GM19438 (cell line): ENCODE data around the gene PAIP2B.
A peak's percentile ranks its signal among the peaks of the same experiment; 100 is the strongest.
"Not testable (repeated sequence)": the region's sequence is repeated elsewhere in the genome, so short reads cannot be mapped to it uniquely, and the experiment has no call there.

Experiments used
- ATAC-seq: cut with Tn5 transposase; IDR thresholded peaks from one replicate; pipeline ENCODE4 v1.9.1; 2021; ENCODE audit warnings: low read depth; ENCODE audit not compliant: unreplicated experiment

PAIP2B gene, protein sequence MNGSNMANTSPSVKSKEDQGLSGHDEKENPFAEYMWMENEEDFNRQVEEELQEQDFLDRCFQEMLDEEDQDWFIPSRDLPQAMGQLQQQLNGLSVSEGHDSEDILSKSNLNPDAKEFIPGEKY

DNA sequence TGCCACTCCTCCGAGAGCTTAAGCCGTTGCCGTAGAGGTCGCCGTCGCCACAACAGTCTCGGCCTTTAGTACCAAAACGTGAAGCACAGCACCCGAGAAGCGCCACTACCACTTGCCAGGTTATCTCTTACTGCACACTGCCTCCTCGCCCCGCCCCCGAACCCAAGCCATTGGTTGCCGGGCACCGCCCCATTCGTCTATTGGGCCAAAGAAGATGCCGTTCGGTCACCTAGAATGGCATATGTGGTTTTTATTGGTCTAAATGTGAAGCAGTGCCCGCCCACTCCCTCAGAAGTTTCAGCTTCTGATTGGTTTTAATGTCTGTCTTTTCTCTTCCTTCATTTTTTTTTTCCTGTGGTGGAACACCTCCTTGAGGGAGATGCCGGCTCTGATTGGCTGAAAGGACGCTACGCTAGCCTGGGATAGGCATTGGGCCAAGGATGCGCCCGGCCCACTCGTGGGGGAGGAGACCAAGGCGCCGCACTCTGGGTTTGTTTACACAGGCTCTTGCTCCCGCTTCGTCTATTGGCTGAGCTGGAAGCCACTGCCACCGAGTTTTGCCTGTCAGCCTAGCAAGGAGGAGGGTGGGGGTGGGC lies at the start of gene PAIP2B:
Gene PAIP2B (minus strand): TSS at position 139 of the 596 bp plus-strand sequence. CDS start 24,514 bp downstream, outside the sequence.
- ATAC-seq = peak; percentile 93

DNA sequence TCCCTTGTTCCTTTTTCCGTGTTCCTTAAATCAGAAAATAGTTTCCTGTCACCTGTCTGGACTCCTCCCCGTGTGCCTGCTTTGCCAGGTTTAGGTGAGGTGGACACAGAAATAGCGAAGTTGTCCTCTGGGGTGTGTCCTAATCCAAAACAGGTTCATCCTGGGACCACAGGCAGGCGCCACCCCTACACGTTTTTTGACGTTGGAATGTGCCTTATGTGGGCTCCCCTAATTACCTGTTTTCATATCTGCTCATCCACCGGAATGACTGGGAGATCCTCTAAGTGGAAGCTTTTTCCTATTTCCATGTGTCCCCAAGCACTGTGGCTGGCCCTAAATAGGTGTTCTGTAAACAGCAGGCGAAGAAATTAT lies 49.0 kb upstream of the PAIP2B start:
- ATAC-seq = peak; percentile 3

DNA sequence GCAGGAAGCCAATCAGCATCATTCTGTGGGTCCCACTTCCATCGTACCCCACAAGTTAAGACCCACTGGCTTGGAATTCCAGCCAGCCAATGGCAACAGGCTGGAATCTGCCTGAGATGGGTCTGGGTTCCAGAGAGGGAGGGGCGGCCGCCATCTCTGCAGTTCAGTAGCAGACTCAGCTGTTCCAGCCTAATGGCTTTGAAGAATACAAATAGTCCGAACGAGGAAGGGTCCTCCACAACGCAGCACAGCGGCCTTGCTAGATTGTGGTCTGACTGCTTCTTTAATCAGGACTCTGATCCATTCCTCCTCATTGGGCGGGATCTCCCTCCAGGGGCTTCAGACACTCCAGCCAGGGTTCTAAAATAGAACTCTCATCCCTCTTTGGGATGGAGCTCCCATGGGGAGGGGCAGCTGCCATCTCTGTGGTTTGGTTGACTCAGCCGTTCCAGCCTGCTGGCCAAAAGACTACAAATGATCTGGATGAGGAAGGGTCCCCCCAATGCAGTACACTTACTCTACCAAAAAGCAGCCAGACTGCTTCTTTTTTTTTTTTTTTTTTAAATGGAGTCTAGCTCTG lies 42.7 kb upstream of the PAIP2B start:
- ATAC-seq = no peak

DNA sequence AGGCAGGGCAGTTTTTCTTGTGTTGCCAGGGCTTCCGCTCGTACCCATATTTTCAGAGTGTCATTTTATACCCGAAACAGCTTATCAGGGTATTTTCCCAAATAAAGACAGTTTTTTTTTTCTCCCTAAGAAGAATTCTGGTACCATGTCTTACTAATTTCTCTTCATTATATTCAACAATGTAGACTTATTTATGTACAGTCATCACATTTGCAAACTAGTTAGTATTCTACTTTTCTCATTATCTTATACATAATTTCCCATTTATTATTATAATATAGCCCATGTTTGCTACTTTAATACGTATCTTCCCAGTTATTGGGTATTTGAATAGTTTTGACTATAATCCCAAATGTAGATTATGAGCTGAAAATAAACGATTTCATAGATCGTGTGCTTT lies 36.5 kb upstream of the PAIP2B start:
- ATAC-seq = no peak

DNA sequence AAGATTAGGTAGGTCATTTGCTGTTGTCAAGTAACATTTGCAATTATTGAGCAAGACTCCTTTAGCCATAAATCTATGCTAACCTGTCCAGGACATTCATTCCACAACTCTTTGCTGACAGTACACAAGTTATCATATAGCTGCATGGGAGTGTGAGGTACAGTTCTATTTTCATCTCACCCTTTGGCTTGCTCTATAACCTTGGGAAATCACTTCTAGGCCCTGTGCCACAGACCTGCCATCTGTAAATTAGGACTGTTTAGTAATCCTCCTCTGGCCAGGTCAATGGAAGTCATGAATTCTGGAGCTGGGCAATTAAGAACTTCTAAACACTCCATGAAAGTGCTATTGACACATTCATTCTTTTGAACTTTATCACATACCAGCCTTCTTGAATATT lies 34.6 kb upstream of the PAIP2B start:
- ATAC-seq = no peak

DNA sequence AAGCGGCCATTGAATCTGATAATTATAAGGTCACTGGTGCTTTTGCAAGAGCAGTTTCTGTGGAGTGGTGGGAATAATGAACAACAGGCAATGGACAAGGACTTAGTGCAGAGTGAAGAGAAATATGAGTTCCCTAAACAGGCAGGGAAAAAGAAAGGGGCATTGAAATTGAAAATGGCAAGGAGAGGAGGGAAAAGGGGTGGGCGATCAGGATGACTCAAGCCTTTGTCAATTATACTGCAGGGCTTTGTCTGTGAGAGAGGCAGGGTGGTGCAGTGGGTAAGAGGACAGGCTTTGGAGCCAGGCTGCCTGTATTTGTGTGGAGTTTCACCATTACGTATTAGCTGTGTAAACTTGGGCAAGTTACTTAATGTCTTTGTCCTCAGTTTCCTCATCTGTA lies 29.5 kb upstream of the PAIP2B start:
- ATAC-seq = no peak

DNA sequence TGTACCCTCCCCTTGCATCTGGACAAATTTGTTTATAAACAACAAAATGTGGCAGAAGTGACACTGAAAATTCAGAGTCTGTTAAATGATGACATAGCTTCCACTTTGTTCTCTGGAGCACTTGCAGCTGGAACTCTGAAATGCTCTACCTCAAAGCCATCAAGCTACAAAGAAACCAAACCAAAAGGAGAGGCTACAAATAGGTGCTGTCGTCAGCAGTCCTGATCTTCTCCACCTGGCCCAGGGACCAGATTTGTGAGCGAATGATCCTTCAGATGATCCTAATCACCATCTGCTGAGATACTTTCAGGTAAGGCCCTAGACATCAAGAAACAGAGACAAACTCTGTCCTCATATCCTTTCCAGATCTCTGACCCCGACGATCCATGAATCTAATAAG lies 27.9 kb upstream of the PAIP2B start:
- ATAC-seq = no peak

DNA sequence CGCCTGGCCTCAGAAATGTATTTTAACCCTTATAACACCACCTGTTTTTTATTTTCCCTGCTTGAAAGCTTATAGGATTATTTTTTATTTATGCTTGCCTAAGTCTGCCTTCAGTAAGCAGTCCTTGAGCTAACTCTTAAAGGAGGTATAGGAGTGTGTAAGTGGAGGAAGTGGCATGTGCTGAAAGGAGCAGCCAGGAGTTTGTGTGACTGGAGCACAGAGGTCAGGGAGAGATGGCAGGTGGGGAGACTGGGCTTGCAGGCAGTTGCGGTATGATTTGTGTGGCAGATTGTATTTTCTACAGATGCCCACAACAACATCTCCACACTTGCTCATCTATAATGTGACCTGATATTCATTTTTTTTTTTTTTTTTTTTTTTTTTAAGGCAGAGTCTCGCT lies 27.2 kb upstream of the PAIP2B start:
- ATAC-seq = no peak

DNA sequence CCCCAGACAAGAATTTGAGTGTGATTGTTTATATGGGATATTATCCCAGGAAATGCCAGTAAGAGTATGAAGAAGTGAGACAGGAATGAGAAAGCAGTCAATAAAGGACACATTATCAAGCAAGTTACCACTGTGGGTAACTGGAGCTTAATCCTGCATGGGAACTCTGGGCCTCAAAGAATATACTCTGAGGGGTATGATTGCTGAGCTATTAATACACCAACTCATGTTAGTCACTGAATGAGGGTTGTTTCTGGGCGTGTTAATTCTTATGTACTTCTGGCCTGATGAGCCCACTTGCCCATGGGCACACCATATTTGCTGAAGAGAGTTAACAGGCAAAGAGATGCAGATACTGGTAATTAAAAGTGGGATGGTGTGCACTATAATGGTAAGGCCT lies 26.6 kb upstream of the PAIP2B start:
- ATAC-seq = no peak

DNA sequence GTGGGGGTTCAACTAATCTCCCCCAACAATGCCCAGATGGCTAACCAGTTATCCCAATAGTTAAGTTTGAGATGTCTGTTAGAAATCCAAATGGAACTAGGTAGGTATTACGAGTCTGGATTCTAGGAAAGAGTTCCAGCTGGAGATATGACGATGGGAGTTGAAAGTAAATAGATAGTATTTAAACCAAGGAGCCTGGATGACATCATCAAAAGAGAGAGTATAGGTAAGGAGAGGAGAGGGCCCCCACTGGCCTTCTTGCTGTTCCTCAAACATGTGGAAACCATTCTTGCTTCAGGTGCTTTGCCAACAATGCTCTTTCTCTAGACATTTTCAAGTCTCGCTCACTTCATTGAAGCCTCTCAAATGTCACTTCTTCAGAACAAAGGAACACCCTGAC lies 26.0 kb upstream of the PAIP2B start:
- ATAC-seq = no peak

DNA sequence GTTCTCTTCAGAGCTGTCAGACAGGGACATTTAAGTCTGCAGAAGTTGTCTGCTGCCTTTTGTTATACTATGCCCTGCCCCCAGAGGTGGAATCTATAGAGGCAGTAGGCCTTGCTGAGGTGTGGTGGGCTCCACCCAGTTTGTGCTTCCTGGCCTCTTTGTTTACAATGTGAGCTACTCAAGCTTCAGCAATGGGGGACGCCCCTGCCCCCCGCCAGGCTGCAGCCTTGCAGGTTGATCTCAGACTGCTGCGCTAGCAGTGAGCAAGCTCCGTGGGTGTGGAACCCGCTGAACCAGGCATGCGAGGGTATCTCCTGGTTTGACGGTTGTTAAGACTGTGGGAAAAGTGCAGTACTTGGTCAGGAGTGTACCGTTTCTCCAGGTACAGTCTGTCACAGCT lies 24.0 kb upstream of the PAIP2B start:
- no peak for ATAC-seq

DNA sequence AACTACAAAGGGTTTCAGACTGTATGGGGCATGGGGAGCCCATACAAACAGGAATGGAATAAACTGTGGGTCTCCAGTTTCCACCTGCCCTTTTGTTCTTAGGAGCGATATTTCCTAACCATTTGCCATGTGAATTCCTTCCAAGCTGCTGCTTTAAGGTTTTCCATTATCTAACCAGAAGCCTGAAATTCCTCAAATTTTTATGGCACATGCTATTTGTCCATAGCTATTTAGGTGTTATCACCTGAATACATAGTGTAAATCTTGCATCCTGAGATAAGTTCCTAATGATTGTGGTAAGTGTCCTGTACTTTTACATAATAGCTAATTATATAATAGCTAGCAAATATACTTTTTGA lies 17.4 kb upstream of the PAIP2B start:
- ATAC-seq = no peak

DNA sequence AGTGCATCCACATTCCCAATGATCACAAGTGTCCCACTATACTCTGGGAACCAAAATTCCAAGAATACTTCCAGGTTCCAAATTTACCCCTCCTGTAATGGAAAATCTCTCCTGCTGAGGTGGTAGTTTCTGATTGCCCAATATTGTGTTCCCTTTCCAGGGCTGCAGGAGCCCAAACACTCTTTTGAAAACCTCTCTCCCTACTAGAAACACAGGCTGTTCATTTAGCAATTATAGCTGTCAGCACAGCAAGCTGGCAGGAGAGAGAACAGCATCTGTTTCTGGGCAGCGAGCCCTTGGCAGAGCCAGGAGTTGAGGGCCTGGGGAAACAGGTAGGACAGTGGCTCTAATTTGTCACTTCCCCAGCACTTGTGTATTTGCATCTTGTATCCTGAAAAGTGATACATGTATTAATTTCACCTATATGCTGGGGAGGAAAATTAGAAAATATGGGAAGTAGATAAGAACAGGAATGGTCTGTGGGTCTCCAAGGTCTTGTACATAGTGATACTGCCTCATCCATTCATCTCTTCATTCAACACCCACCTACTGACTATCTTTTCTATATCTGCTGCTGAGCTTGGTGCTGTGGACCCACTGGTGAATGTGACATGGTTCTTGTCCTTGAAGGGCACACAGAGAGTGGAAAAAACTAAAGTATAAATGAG lies 16.9 kb upstream of the PAIP2B start:
- ATAC-seq = no peak

DNA sequence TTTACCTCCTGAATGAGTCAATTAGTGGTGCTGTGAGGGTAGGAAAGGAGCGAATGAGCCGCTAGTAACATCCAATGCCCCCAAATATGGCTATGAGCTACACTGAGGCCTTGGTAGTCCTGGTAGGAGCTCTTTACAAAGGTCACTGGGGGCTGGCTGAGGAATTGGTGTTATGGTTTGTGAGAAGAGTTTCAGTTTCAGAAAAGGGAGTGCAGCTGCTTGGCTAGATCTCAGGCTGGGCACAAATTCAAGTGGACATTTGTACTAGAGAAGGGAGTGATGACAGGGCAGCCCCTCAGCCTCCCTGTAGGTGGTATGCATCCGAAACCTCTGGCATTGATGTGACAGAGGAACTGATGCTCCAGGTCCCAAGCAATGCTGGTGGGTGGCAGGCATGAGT lies 13.9 kb upstream of the PAIP2B start:
- no peak for ATAC-seq

DNA sequence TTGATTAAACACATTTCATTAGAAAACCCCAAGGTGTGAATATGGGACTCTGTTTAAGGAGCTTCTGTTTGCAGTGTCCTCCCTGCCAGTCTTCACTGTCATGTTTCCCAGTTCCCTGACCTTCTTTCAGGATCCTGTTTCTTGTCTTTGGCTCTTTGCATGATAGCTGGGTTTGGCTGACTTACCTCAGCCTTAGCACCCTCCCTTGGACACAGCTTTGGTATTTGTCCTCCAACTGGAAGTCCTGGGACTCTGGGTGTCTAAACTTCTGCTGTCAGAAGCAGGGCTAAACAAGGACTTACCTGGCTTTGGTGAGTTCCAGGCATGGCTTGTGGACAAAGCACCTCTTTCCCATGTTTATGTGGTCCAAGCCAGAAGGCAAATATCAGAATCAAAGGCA lies 11.2 kb upstream of the PAIP2B start:
- no peak for ATAC-seq

DNA sequence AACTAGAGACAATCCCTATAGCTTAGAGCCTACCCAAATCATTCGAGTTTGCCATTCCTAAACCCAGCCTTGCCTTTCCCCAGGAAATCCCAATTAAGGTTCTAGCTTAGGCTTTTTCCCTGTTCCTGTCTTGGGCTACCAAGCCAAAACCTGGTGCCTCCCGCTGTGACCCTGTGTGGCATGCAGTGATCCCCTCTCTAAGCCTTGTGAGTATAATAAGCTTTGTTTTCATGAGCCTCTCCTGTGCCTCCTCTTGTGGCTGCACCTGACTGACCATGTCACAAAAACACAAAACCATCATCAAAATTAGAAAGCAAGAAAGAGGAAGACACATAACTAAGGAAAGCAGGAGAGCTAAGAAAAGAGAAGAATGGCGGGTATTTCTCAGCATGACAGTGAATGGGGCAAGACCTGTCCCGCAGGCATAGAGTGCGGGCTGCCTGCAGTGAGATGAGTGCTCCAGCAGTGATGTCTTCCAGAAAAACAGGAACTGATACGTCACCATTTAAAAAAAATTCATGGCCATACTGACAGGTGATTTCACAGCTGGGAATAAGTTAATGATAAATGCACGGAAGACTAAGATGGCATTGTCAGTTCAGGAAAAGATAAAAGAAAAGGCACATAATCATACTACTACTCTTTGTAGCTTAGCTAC lies 9.2 kb upstream of the PAIP2B start:
- ATAC-seq = no peak

DNA sequence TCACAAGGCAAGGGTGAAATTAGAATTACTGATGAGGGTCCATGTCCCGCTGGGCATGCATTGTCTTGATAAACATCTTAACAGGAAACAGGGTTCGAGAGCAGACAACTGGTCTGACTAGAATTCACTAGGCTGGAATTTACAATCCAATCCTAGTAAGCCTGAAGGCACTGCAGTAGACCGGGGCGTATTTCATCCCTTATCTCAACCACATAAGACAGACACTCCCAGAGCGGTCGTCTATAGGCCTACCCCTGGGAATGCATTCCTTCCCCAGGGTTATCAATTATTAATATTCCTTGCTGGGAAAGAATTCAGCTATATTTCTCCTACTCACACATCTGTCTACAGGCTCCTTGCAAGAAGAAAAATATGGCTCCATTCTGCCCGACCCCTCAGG lies 6.2 kb upstream of the PAIP2B start:
- not testable (repeated sequence) for ATAC-seq

DNA sequence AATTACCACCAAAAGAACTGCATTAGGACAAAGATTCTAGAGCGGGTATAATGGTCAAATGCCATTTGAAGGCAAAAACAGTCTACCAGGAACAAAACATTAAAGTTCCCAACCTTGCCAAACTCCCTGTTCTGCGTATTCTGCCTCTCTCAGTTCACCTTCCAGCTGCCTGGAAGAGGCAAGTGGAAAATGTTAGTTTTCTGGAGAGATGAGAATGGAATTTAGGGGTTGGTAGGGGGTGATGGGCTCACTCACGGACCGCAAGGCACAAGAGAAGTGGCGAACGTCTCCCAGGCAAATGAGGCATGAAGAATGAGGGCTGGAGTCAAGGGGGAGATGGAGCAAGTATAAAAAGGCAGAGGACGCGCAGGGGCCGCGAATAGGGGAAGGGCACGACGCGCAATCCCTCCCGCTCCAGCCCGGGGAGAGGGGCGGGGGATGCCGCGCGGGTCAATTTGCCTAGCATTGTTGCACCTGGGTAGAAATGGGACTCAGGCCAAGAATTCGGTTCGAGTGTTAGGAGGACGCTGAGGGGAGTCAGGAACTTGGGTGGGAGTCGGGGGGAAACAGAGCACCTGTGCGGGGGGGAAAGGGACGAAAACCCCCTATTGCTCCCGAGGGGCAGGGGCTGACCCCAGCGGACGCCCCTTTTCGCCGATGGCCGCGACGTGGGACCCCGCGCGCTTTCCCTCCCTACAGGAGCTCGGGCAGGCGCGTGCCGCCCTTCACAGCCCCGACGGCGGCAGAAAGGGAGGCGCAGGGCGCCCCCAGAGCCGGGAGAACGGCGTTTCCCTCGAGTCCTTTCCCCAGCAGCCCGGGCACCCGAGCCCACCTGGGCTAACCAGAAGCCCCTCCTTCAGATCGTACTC lies 573 bp downstream of the PAIP2B start:
- ATAC-seq = peak; percentile 11

DNA sequence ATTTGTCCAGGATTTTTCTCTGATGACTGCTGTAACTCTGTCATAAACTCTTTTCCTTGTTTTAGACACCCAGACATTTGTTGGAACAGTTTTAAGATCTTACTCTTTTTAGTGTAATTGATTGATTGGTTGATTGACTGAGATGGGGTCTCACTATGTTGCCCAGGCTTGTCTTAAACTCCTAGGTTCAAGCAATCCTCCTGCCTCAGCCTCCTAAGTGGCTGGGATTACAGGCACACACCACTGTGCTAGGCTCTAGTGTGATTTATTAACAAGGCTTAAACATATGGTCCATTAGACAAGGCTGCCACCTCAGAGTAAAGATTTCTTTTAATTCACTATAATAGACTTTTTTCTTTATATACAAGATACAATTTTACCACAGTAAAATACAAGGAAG lies 2.0 kb downstream of the PAIP2B start:
- no peak for ATAC-seq

DNA sequence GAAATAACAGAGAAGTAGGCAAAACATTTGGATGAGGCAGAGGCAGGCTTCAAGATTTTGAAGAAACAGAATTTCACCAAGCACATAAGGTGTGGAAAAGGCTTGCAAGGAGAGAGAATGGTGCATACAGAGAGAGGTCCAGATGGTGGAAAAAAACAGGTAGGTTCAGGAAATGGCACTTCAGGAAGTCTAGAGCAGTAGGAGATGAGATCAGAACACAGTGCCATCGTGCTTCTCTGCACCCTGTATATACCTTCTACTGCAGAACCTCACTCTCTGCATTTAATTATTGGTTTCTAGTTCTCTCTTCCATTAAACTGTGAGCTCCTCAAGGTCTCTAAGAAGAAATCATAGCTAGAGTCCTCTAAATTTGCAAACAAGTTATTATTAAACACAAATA lies 2.4 kb downstream of the PAIP2B start:
- no peak for ATAC-seq
